H1 (cell line): ENCODE data around the gene KRTAP1-3.

Experiments
- CBX5 ChIP-seq: fragments of 300-800, 300-1000 bp; sonication (generic); IDR thresholded peaks from 2 replicates; pipeline ENCODE4 v1.7.1; 2016; ENCODE audit warnings: antibody characterized with exemption, low read length, low read depth
- CBX8 ChIP-seq: fragments of 300-800, 300-1000 bp; sonication (generic); IDR thresholded peaks from 2 replicates; pipeline ENCODE4 v1.7.1; 2016; ENCODE audit warnings: low read depth, low read length, borderline replicate concordance
- MAFK ChIP-seq: IDR thresholded peaks from 2 replicates; pipeline ENCODE4 v1.6.1; 2012; ENCODE audit warnings: low read depth, mild to moderate bottlenecking, improper control_type of control experiment, low read length
- POLR2A ChIP-seq, 2 experiments: IDR thresholded peaks; 1 replicate in 1 of 2; 2 replicates in 1 of 2; pipeline ENCODE4 v1.6.1; 2011; ENCODE audit warnings: low read depth in 2 of 2, low read length in 2 of 2, mild to moderate bottlenecking in 2 of 2; ENCODE audit errors: control extremely low read depth in 1 of 2
- POLR2AphosphoS5 ChIP-seq: IDR thresholded peaks from 2 replicates; pipeline ENCODE4 v1.6.1; 2011; ENCODE audit warnings: low read depth, low read length
- TEAD4 ChIP-seq: IDR thresholded peaks from 2 replicates; pipeline ENCODE4 v1.6.1; 2012; ENCODE audit warnings: low read depth, low read length, inconsistent platforms, mixed read lengths
- YY1 ChIP-seq: IDR thresholded peaks from 2 replicates; pipeline ENCODE4 v1.6.1; 2011; ENCODE audit warnings: low read depth, mild to moderate bottlenecking, low read length
- ZNF274 ChIP-seq: IDR thresholded peaks from 2 replicates; pipeline ENCODE4 v1.7.0; 2012; ENCODE audit warnings: low read length, borderline replicate concordance; ENCODE audit errors: extremely low read depth
- TF ChIP-seq, protein P1 (sequence below), 3 experiments: IDR thresholded peaks; 1 replicate in 2 of 3; 2 replicates in 1 of 3; pipeline versions ENCODE4 v1.5.1 to v1.6.1; 2011; ENCODE audit warnings: low read length in 3 of 3, mild to moderate bottlenecking in 3 of 3, inconsistent platforms in 2 of 3, low read depth in 1 of 3, moderate library complexity in 1 of 3; ENCODE audit not compliant: insufficient read depth in 1 of 3; ENCODE audit errors: control extremely low read depth in 1 of 3
- TF ChIP-seq, protein P2 (sequence below): IDR thresholded peaks from 2 replicates; pipeline ENCODE4 v1.6.1; 2011; ENCODE audit warnings: low read length, improper control_type of control experiment

DNA sequence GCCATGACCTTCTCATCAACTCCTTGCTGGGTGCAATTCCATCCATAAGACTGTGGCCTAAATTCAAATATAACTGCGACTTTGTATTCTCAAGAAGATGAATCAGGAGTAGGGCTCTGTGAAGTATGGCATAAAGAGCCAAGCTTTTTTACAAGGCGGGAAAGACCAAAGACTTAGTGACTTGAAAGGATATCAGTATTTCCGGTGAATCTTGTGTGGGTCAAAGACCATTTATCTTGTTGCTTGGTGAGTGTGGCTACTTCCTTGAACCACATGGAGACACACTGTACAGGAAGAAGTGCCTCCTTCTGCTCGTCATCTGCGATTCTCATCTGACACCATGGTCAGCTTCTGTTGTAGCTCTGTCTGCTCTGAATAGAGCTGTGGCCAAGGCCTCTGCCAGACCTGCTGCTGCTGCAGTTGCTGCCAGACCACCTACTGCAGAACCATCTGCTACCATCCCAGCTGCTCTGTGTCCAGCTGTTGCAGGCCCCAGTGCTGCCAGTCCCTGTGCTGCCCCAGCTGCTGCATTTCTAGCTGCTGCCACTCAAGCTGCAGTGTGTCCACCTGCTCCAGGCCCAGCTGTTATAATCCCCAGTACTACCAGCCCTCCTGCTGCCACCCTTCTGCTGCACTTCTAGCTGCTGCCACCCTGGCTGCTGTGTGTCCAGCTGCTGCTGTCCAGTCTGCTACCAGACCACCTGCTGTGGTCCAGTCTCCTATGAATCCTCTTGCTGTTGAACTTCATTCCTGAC is 37.1 kb upstream of the KRTAP1-3 start:
- TF ChIP-seq, protein P1, sequence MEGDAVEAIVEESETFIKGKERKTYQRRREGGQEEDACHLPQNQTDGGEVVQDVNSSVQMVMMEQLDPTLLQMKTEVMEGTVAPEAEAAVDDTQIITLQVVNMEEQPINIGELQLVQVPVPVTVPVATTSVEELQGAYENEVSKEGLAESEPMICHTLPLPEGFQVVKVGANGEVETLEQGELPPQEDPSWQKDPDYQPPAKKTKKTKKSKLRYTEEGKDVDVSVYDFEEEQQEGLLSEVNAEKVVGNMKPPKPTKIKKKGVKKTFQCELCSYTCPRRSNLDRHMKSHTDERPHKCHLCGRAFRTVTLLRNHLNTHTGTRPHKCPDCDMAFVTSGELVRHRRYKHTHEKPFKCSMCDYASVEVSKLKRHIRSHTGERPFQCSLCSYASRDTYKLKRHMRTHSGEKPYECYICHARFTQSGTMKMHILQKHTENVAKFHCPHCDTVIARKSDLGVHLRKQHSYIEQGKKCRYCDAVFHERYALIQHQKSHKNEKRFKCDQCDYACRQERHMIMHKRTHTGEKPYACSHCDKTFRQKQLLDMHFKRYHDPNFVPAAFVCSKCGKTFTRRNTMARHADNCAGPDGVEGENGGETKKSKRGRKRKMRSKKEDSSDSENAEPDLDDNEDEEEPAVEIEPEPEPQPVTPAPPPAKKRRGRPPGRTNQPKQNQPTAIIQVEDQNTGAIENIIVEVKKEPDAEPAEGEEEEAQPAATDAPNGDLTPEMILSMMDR (IDR thresholded peaks at IDR 0.05; ENCODE audit: control extremely low read depth in 1 of 3, insufficient read depth in 1 of 3, low read depth in 1 of 3, low read length in 3 of 3), result no peak
- TF ChIP-seq, protein P2, sequence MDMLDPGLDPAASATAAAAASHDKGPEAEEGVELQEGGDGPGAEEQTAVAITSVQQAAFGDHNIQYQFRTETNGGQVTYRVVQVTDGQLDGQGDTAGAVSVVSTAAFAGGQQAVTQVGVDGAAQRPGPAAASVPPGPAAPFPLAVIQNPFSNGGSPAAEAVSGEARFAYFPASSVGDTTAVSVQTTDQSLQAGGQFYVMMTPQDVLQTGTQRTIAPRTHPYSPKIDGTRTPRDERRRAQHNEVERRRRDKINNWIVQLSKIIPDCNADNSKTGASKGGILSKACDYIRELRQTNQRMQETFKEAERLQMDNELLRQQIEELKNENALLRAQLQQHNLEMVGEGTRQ, result no peak
- TF ChIP-seq POLR2A (IDR thresholded peaks at IDR 0.05; ENCODE audit: control extremely low read depth in 1 of 2, low read depth in 2 of 2, low read length in 2 of 2), result no peak
- TF ChIP-seq POLR2AphosphoS5, result no peak
- no peak for TF ChIP-seq YY1
- no peak for TF ChIP-seq TEAD4
- TF ChIP-seq MAFK, result no peak
- TF ChIP-seq CBX8, result no peak
- no peak for TF ChIP-seq CBX5
- TF ChIP-seq ZNF274, result no peak
